Esophagus muscularis mucosa (tissue), 3 donors: ENCODE results near the gene SNX9.

Source experiments
- POLR2A ChIP-seq: fragments of 450-650 bp; IDR thresholded peaks from one replicate; pipeline ENCODE4 v1.6.1; 2017; ENCODE audit warnings: antibody characterized with exemption, moderate library complexity, mild to moderate bottlenecking, low read depth
- TF ChIP-seq, protein P1 (sequence below), 3 experiments: fragments of 200-600 bp in 2 of 3; fragments of 450-650 bp in 1 of 3; sonication (generic) in 2 of 3; IDR thresholded peaks; one replicate each; pipeline ENCODE4 v1.5.1; 2017 to 2019; ENCODE audit warnings: antibody characterized with exemption in 3 of 3, mild to moderate bottlenecking in 2 of 3, moderate library complexity in 1 of 3

GRCh38 chr6:157944983-157945931 lies 122.2 kb downstream of the SNX9 start:
- TF ChIP-seq, protein P1, sequence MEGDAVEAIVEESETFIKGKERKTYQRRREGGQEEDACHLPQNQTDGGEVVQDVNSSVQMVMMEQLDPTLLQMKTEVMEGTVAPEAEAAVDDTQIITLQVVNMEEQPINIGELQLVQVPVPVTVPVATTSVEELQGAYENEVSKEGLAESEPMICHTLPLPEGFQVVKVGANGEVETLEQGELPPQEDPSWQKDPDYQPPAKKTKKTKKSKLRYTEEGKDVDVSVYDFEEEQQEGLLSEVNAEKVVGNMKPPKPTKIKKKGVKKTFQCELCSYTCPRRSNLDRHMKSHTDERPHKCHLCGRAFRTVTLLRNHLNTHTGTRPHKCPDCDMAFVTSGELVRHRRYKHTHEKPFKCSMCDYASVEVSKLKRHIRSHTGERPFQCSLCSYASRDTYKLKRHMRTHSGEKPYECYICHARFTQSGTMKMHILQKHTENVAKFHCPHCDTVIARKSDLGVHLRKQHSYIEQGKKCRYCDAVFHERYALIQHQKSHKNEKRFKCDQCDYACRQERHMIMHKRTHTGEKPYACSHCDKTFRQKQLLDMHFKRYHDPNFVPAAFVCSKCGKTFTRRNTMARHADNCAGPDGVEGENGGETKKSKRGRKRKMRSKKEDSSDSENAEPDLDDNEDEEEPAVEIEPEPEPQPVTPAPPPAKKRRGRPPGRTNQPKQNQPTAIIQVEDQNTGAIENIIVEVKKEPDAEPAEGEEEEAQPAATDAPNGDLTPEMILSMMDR (IDR thresholded peaks at IDR 0.05), result no peak
- no peak for TF ChIP-seq POLR2A
